ENCODE data around the gene PRR22. TPM values are rescaled to one million over a fixed set of nuclear protein-coding genes. Genes with fewer than 3 reads are reported as not detected.
"Not testable (repeated sequence)": the region's sequence is repeated elsewhere in the genome, so short reads cannot be mapped to it uniquely, and the experiment has no call there.

The PRR22 gene
- total and polyA plus RNA-seq, 2 donors (not counting 3 experiments of a cell fraction or from before 2014, with no cell fraction given): 1.4 to 3.4 TPM

- Histone ChIP-seq H3K27ac (ENCODE audit: insufficient read depth, low read depth, low read length) (no peak overlapping the region), H3K36me3 (ENCODE audit: control insufficient read depth in 2 of 2, extremely low read depth in 1 of 2, insufficient read depth in 2 of 2, low read length in 2 of 2) (no peaks in the 10 kb centered on the region), H3K4me1 (ENCODE audit: control insufficient read depth, extremely low read depth, insufficient read depth, low read length) (no peaks in the 10 kb centered on the region), H3K9ac (replicated peaks; ENCODE audit: extremely low read depth, insufficient read depth, low read length) (no peak overlapping the region), H3K9me1 (replicated peaks; ENCODE audit: control insufficient read depth, extremely low read depth, insufficient read depth, low read length) (no peaks in the 10 kb centered on the region), H3K4me3 (replicated peaks in 1 of 3; ENCODE audit: insufficient read depth in 1 of 3, low read depth in 1 of 3, low read length in 3 of 3) (no peak overlapping the region), H4K20me1 (replicated peaks; ENCODE audit: control insufficient read depth, extremely low read depth, insufficient read depth, low read length) (no peaks in the 10 kb centered on the region), H3K4me2 (ENCODE audit: insufficient read depth, low read length) (no peak overlapping the region), H3K9me3 (replicated peaks; ENCODE audit: control insufficient read depth, insufficient read depth, low read length) (no peaks in the 10 kb centered on the region), H2AFZ (ENCODE audit: low read depth, low read length) (no peak overlapping the region), H3K79me2 (ENCODE audit: control insufficient read depth, insufficient read depth, low read length) (no peaks in the 10 kb centered on the region), H3K27me3 (ENCODE audit: control insufficient read depth in 2 of 2, insufficient read depth in 2 of 2, low read length in 2 of 2) (no peaks in the 10 kb centered on the region)
- TF ChIP-seq MYC (IDR thresholded peaks at IDR 0.05; ENCODE audit: low read depth, low read length) (no peak), POLR2AphosphoS5 (IDR thresholded peaks at IDR 0.05; ENCODE audit: insufficient read depth, low read depth, low read length) (no peak), EZH2 (IDR thresholded peaks at IDR 0.05; ENCODE audit: borderline replicate concordance, low read depth, low read length, severe bottlenecking) (no peak), JUN (IDR thresholded peaks at IDR 0.05; ENCODE audit: borderline replicate concordance, insufficient read depth, insufficient read length, low read depth) (no peak)
- POLR2A ChIA-PET: no interaction called here
- DNase-seq (ENCODE audit: low read depth, low spot score) (no peak), FAIRE-seq (no peak)
- CTCF ChIA-PET: interaction anchor here (0.7 kb wide), 1 partner anchor 450 kb away, joined by 5 read pairs; no protein-coding TSS in a partner anchor
- dilution Hi-C loops (cut with MboI; ENCODE audit: extremely low pct_ligation_motif_present, low sequenced_read_pairs) (no loop called here), intact Hi-C loops (cut with micrococcal nuclease) (no loop called here)
- no TSS peak for BruUV-seq (replicated peaks)
These were observed 46.1 kb downstream of the PRR22 start for GRCh38 chr19:5738423-5738822.

DNA sequence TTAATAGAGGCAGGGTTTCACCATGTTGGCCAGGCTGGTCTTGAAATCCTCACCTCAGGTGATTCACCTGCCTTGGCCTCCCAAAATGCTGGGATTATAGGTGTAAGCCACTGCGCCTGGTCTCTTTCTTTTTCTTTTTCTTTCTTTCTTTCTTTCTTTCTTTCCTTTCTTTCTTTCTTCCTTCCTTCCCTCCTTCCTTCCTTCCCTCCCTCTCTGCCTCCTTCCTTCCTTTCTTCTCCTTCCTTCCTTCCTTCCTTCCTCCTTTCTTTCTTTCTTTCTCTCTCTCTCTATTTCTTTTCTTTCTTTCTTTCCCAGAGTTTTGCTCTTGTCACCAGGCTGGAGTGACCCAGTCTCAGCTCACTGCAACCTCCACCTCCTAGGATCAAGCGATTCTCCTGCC, 51.4 kb downstream of the PRR22 start:
- H3K9me3 ChIP-seq (replicated peaks; ENCODE audit: control insufficient read depth, insufficient read depth, low read length); H3K9me1 ChIP-seq (replicated peaks; ENCODE audit: control insufficient read depth, extremely low read depth, insufficient read depth, low read length); H2AFZ ChIP-seq (ENCODE audit: low read depth, low read length); POLR2A ChIA-PET; H3K4me2 ChIP-seq (ENCODE audit: insufficient read depth, low read length); CTCF ChIA-PET; H3K27me3 ChIP-seq (ENCODE audit: control insufficient read depth in 2 of 2, insufficient read depth in 2 of 2, low read length in 2 of 2); H3K4me3 ChIP-seq (replicated peaks in 1 of 3; ENCODE audit: insufficient read depth in 1 of 3, low read depth in 1 of 3, low read length in 3 of 3); DNase-seq (ENCODE audit: low read depth, low spot score); H3K9ac ChIP-seq (replicated peaks; ENCODE audit: extremely low read depth, insufficient read depth, low read length); H3K79me2 ChIP-seq (ENCODE audit: control insufficient read depth, insufficient read depth, low read length); H3K36me3 ChIP-seq (ENCODE audit: control insufficient read depth in 2 of 2, extremely low read depth in 1 of 2, insufficient read depth in 2 of 2, low read length in 2 of 2); BruUV-seq (replicated peaks); dilution Hi-C loops (cut with MboI; ENCODE audit: extremely low pct_ligation_motif_present, low sequenced_read_pairs); intact Hi-C loops (cut with micrococcal nuclease); H3K27ac ChIP-seq (ENCODE audit: insufficient read depth, low read depth, low read length); H3K4me1 ChIP-seq (ENCODE audit: control insufficient read depth, extremely low read depth, insufficient read depth, low read length); FAIRE-seq; H4K20me1 ChIP-seq (replicated peaks; ENCODE audit: control insufficient read depth, extremely low read depth, insufficient read depth, low read length): not testable (repeated sequence)

Other genes starting within 250 kb of the PRR22 start
- gene TINCR, start 216.8 kb downstream of the PRR22 start, total RNA-seq: not detected in 2 replicates
- gene TINCR, start 216.8 kb downstream of the PRR22 start, polyA plus RNA-seq: 0.01 TPM in 1 of 2 replicates, not detected in the other
- gene SAFB2, start 162.0 kb downstream of the PRR22 start, total RNA-seq: 83.7 and 85.9 TPM in 2 replicates
- gene SAFB2, start 162.0 kb downstream of the PRR22 start, polyA plus RNA-seq: 24.6 and 31.5 TPM in 2 replicates
- gene SAFB, start 161.7 kb downstream of the PRR22 start, total RNA-seq: 96.8 and 109 TPM in 2 replicates
- 33.1 and 44.7 TPM in 2 replicates for gene SAFB, start 161.7 kb downstream of the PRR22 start, polyA plus RNA-seq
- gene MICOS13, start 104.2 kb downstream of the PRR22 start, total RNA-seq: 53.0 and 55.3 TPM in 2 replicates
- gene MICOS13, start 104.2 kb downstream of the PRR22 start, polyA plus RNA-seq: 86.1 and 115 TPM in 2 replicates
- 4.4 and 5.0 TPM in 2 replicates for gene HSD11B1L, start 103.7 kb downstream of the PRR22 start, total RNA-seq
- 9.1 and 10.2 TPM in 2 replicates for gene HSD11B1L, start 103.7 kb downstream of the PRR22 start, polyA plus RNA-seq
- gene RPL36, start 94.5 kb downstream of the PRR22 start, total RNA-seq: 944 and 1,033 TPM in 2 replicates
- 835 and 1,084 TPM in 2 replicates for gene RPL36, start 94.5 kb downstream of the PRR22 start, polyA plus RNA-seq
- 95.1 and 95.7 TPM in 2 replicates for gene LONP1, start 64.6 kb downstream of the PRR22 start, total RNA-seq
- gene LONP1, start 64.6 kb downstream of the PRR22 start, polyA plus RNA-seq: 70.0 and 89.2 TPM in 2 replicates
- not detected in 2 replicates for gene CATSPERD, start 64.1 kb downstream of the PRR22 start, total RNA-seq
- not detected in 2 replicates for gene CATSPERD, start 64.1 kb downstream of the PRR22 start, polyA plus RNA-seq
- 38.9 and 40.8 TPM in 2 replicates for gene DUS3L, start 6.4 kb upstream of the PRR22 start, total RNA-seq
- gene DUS3L, start 6.4 kb upstream of the PRR22 start, polyA plus RNA-seq: 25.8 and 29.7 TPM in 2 replicates
- 0.30 TPM in 1 of 2 replicates, not detected in the other for gene NRTN, start 20.3 kb upstream of the PRR22 start, total RNA-seq
- gene NRTN, start 20.3 kb upstream of the PRR22 start, polyA plus RNA-seq: 0.41 TPM in 2 replicates
- not detected in 2 replicates for gene FUT6, start 55.0 kb upstream of the PRR22 start, total RNA-seq
- gene FUT6, start 55.0 kb upstream of the PRR22 start, polyA plus RNA-seq: not detected in 2 replicates
- gene FUT3, start 66.7 kb upstream of the PRR22 start, total RNA-seq: not detected in 2 replicates
- gene FUT3, start 66.7 kb upstream of the PRR22 start, polyA plus RNA-seq: not detected in 2 replicates
- gene FUT5, start 85.8 kb upstream of the PRR22 start, total RNA-seq: not detected in 2 replicates
- not detected in 2 replicates for gene FUT5, start 85.8 kb upstream of the PRR22 start, polyA plus RNA-seq
- 281 and 283 TPM in 2 replicates for gene NDUFA11, start 119.0 kb upstream of the PRR22 start, total RNA-seq
- 876 and 1,690 TPM in 2 replicates for gene NDUFA11, start 119.0 kb upstream of the PRR22 start, polyA plus RNA-seq
- 4.4 and 4.7 TPM in 2 replicates for gene VMAC, start 120.1 kb upstream of the PRR22 start, total RNA-seq
- gene VMAC, start 120.1 kb upstream of the PRR22 start, polyA plus RNA-seq: 6.9 and 8.9 TPM in 2 replicates
- 6.1 and 6.9 TPM in 2 replicates for gene CAPS, start 129.5 kb upstream of the PRR22 start, total RNA-seq
- gene CAPS, start 129.5 kb upstream of the PRR22 start, polyA plus RNA-seq: 8.9 and 11.3 TPM in 2 replicates
- gene RANBP3, start 193.4 kb upstream of the PRR22 start, total RNA-seq: 72.3 and 87.8 TPM in 2 replicates
- gene RANBP3, start 193.4 kb upstream of the PRR22 start, polyA plus RNA-seq: 85.3 and 102 TPM in 2 replicates

Data from endothelial cell of umbilical vein (primary cell).